CD1c-positive myeloid dendritic cell (primary cell): Measurements from ENCODE around the gene SPPL3.
"Not testable (repeated sequence)": the region's sequence is repeated elsewhere in the genome, so short reads cannot be mapped to it uniquely, and the experiment has no call there.

Experiments used
- DNase-seq: peaks from one replicate; pipeline ENCODE4 v3.0.0-alpha.2; 2016; ENCODE audit errors: extremely low spot score

Gene SPPL3, protein sequence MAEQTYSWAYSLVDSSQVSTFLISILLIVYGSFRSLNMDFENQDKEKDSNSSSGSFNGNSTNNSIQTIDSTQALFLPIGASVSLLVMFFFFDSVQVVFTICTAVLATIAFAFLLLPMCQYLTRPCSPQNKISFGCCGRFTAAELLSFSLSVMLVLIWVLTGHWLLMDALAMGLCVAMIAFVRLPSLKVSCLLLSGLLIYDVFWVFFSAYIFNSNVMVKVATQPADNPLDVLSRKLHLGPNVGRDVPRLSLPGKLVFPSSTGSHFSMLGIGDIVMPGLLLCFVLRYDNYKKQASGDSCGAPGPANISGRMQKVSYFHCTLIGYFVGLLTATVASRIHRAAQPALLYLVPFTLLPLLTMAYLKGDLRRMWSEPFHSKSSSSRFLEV

GRCh38 chr12:120904197-120904773, at the start of gene SPPL3:
Gene SPPL3, minus strand, starts transcription at chr12:120904358. Its CDS starts 491 bp downstream, at chr12:120903867.
- peak; percentile 93 for DNase-seq

GRCh38 chr12:120950807-120951206, 46.6 kb upstream of the SPPL3 start:
- DNase-seq, result no peak

DNA sequence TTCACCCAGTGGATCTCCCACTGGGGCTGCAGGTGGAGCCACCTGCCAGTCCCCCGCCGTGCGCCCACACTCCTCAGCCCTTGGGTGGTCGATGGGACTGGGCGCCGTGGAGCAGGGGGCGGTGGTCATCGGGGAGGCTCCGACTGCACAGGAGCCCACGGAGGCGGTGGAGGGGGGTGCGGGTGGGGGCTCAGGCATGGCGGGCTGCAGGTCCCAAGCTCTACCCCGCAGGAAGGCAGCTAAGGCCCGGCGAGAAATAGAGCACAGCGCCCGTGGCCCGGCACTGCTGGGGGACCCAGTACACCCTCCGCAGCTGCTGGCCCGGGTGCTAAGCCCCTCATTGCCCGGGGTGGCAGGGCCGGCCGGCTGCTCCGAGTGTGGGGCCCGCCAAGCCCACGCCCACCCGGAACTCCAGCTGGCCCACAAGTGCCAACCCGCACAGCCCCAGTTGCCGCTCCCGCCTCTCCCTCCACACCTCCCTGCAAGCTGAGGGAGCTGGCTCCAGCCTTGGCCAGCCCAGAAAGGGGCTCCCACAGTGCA, 46.2 kb upstream of the SPPL3 start:
- not testable (repeated sequence) for DNase-seq

GRCh38 chr12:120945516-120945915, 41.4 kb upstream of the SPPL3 start:
- not testable (repeated sequence) for DNase-seq

- DNase-seq, result peak; percentile 71
Observed at GRCh38 chr12:120944645-120945217, 40.6 kb upstream of the SPPL3 start.

DNA sequence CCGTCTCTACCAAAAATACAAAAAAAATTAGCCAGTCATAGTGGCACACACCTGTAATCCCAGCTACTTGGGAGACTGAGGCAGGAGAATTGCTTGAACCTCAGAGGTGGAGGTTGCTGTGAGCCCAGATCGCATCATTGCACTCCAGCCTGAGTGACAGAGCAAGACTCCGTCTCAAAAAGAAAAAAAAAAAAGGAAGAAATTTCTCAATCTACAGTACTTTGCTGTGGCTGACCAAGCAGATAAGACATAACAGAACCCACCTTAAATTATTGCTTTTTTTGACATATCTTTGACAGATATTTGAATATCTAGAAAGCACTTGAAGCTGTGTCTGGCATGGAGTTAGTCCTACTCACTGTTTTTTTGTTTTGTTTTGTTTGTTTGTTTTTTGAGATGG, 39.3 kb upstream of the SPPL3 start:
- no peak for DNase-seq

DNA sequence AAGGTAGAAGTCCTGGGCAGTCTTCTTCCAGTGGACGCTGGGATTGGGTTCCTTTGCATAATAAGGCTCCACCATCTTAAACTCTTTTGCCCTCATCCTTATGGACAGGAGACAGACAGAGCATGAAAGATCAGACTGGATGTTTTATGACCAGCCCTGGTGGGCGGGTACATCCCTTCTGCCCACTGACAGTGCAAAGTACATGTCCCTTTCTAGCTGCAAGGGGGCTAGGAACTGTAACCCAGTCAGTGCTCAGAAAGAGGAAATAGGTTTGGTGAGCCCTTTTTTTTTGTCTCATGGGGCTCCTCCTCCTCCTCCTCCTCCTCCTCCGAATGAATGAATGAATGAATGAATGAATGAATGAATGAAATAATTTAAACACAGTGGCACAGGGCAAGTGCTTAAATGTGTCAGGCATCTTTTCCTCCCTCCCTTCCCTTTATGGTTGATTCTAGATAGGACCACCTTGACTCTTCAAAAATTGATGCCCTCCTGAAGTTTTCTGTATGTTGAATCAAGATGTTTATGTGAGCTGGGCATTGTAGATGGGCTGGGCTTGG, 37.8 kb upstream of the SPPL3 start:
- DNase-seq, result peak; percentile 38

- no peak for DNase-seq
Observed at GRCh38 chr12:120941412-120941811, 37.3 kb upstream of the SPPL3 start.

GRCh38 chr12:120940799-120941198, 36.6 kb upstream of the SPPL3 start:
- peak; percentile 15 for DNase-seq

DNA sequence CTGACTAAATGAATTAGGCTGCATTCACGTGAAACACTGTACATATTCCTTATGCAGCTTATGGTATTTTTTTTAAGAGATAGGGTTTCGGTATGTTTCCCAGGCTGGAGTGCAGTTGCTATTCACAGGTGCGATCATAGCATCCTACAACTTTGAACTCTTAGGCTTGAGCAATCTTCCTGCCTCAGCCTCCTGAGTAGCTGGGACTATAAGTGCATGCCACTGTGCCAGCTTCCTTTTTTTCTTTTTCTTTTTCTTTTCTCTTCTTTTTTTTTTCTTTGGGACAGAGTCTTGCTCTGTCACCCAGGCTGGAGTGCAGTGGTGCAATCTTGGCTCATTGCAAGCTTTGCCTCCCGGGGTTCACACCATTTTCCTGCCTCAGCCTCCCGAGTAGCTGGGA, 35.8 kb upstream of the SPPL3 start:
- DNase-seq, result peak; percentile 20

DNA sequence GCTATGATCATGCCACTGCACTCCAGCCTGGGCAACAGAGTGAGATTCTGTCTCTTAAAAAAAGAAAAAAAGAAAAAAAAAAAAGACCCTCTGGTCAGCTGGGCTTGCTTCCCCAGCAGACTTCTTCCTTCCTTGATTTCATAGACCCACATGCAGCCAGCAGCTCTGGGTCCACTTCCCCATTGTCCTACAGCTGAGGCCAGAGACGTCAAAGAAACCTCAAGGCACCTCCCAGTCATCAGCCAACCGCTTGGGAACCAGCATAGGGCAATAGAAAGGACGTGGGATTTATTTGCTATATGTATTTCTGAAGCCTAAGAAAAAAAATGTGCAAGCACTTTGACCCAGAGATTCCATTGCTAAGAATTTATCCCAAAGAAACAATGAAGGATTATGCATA, 35.4 kb upstream of the SPPL3 start:
- DNase-seq, result peak; percentile 88

GRCh38 chr12:120938496-120938895, 34.3 kb upstream of the SPPL3 start:
- DNase-seq, result no peak

DNA sequence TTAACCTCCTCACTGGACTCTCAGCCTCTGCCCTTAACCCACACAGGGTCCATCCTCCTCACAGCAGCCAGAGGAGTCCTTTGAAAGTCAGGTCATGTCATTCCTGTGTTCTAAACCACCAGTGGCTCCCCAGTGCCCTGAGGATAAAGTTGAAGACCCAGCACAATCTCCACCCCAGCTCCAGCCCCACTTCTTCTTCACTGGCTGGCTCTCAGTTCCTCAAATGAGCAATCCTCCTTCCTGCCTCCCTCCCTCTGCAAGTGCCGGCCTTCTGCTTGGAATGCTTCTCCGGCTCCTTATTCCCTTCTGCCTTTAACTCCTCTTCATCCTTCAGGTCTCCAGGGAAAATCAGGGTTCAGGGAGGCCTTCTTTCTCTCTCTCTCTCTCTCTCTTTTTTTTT, 32.0 kb upstream of the SPPL3 start:
- peak; percentile 77 for DNase-seq

DNA sequence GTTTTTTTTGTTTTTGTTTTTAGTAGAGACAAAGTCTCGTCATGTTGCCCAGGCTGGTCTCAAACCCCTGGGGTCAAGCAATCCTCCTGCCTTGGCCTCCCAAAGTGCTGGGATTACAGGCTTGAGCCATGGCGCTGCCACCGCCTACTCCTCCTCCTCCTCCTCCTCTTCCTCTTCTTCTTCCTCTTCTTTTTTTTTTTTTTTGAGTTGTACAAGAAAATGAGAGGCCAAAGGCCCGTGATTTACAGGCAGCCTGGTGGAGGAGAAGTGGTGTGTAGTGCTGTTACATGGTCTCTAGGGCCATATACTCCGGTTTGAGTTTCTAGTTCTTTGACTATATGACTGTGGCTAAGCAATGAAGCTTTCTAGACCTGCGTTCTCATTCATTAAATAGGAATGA, 29.6 kb upstream of the SPPL3 start:
- DNase-seq, result peak; percentile 18

GRCh38 chr12:120932956-120933526, 28.9 kb upstream of the SPPL3 start:
- no peak for DNase-seq

DNA sequence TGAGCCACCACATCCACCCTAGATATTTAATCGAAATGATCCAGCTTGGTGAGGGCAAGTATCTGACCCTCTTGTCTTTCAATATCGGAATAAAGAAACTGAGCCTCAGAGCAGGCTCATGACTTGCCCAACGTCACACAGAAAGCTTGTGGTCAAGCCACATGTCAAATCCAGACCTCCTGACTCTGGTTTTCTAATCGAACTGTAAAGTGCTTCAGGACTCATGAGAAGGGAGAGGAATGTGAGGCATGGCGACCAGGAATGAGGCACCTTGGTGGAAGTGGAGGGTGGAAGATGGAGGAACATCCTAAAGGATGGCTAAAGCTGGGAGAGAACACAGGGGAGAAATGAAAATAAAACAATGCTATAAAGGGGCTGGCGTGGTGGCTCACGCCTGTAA, 27.9 kb upstream of the SPPL3 start:
- DNase-seq, result no peak

GRCh38 chr12:120930032-120930431, 25.9 kb upstream of the SPPL3 start:
- DNase-seq, result no peak

DNA sequence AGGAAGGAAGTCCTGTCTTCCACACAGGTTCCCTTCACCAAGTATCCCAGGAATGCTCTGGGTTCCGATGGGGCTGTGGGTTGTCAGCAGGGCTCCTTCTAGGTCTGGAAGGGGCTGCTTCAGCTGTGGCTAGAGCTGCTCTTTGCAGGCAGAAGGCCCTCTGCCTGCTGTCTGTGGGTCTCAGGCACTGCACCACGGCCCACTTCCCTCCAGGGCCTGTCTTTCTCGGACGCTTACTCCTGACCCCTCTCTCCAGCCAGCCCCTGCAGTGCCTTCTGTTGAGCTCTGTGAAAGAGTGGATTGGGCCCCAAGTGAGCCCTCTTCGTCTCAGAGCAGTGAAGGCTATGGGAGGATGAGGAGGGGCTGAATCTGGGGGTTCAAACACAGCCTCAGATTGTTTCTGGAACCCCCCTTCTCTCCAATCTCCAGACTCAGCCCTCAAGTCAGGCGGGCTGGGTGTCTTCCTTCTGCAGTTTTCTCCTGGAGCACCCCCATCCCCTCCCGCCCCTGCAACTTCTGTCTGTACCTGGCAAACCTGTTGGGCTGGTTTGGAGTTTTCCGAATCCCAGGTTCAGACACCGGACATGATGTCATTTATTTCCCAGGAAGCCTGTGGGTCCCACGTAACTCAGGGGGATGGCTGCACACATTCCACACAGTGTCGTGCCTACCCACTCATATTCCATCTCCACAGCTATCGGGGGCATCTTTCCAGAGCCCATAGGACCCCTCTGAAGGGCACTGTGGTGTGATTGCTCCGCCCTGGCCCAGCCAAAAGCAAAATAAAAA, 24.9 kb upstream of the SPPL3 start:
- DNase-seq, result no peak

DNA sequence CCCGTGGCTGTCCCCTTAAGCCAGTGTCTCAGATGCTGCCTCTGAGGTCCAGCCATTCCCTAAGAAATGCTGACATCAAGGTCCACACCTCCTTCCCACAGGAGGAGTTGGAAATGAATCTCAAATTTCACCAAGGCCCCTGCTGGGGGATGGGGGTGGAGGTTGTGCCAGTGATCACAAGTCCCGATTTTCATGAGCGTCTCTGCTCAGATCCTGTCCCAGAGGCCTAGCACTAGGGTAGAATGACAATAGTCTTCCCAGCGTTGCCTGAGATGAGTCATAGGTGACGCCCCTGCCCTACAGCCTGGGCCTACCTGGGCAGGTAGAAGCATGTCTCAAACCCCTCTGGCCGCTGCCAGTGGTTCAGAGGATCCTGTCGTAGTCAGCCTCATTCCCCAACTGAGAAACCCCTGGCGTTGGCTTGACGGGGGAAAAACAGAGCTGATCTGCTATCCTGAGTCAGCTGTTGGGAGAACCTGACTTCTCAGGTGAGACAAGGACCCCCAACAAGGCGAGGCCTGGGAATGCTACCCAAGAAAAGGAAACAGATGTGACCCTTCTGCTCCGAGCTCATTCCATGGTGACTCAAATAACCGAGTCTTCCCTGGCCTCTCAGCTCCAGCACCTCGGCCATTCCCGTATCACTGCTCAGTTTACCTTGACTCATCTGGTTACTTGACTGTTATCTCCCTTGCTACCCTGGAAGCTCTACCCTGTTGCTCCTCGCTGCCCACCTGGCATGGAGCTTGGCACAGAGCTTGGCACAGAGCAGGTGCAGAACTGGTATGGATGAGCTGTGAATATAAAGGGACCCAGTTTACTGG, 21.8 kb upstream of the SPPL3 start:
- DNase-seq, result no peak

DNA sequence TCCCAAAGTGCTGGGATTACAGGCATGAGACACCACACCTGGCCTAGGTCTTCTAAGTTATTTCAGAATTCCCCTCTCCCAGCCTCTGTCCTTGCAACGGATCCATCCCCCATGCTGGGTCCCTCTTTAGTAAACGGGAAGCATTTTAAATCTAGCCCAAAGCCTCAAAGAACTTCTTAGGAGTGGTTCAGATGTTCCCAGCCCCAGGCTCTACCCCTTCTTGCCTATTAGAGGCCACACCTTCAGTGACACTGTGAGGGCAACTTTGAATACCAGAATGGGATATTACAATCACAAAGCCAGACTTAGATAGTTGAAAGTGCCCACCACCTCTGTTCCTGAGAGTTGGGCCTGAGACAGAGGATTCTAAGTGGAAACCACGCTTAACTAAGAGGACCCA, 18.1 kb upstream of the SPPL3 start:
- no peak for DNase-seq

- no peak for DNase-seq
Observed at GRCh38 chr12:120921637-120922036, 17.5 kb upstream of the SPPL3 start.
